Choroid plexus epithelial cell (primary cell): ENCODE measurements around the gene COL16A1.

ENCODE experiments used
- DNase-seq: peaks from one replicate; pipeline ENCODE4 v3.0.0-alpha.2; 2010; ENCODE audit warnings: low read depth
- H3K4me3 ChIP-seq: 2 replicates; pipeline ENCODE4 v1.5.1; 2011; ENCODE audit warnings: low read depth, mild to moderate bottlenecking, control low read depth, low read length, moderate library complexity
- TF ChIP-seq, protein P1 (sequence below): conservative IDR thresholded peaks from 2 replicates; pipeline ENCODE4 v1.5.1; 2011; ENCODE audit warnings: low read depth, mild to moderate bottlenecking, control low read depth, inconsistent platforms, low read length, moderate library complexity

COL16A1 gene

DNA sequence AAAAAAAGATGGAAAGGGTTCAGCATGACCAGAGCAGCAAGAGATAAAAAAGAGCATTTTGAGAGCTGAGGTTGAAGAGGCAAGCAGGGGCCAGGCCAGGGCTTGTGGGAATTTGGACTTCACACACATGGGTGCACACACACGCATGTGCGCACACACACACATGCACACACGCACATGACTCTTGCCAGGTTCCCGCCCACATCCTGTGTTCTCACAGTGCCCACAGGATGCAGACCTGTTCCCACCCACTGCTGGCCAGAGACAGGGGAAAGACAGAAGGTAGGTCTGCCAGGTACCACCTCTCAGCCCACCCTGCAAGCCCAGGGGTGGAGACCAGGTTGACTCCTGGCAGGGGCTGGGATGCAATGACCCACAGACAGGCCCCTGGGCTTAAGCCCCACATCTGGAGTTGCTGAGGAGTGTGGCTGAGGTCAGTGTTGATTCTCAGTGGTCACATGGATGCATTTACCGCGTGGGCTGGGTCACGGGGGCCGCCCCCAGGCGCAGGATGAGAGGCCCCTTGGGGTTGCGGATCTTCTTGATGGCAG, 4.4 kb downstream of the COL16A1 start:
- no peak overlapping the region for H3K4me3 ChIP-seq
- TF ChIP-seq, protein P1, sequence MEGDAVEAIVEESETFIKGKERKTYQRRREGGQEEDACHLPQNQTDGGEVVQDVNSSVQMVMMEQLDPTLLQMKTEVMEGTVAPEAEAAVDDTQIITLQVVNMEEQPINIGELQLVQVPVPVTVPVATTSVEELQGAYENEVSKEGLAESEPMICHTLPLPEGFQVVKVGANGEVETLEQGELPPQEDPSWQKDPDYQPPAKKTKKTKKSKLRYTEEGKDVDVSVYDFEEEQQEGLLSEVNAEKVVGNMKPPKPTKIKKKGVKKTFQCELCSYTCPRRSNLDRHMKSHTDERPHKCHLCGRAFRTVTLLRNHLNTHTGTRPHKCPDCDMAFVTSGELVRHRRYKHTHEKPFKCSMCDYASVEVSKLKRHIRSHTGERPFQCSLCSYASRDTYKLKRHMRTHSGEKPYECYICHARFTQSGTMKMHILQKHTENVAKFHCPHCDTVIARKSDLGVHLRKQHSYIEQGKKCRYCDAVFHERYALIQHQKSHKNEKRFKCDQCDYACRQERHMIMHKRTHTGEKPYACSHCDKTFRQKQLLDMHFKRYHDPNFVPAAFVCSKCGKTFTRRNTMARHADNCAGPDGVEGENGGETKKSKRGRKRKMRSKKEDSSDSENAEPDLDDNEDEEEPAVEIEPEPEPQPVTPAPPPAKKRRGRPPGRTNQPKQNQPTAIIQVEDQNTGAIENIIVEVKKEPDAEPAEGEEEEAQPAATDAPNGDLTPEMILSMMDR = no peak
- no peak for DNase-seq

GRCh38 chr1:31697369-31697984, 6.3 kb downstream of the COL16A1 start:
- TF ChIP-seq, protein P1 = no peak
- H3K4me3 ChIP-seq = no peak overlapping the region
- DNase-seq = no peak

DNA sequence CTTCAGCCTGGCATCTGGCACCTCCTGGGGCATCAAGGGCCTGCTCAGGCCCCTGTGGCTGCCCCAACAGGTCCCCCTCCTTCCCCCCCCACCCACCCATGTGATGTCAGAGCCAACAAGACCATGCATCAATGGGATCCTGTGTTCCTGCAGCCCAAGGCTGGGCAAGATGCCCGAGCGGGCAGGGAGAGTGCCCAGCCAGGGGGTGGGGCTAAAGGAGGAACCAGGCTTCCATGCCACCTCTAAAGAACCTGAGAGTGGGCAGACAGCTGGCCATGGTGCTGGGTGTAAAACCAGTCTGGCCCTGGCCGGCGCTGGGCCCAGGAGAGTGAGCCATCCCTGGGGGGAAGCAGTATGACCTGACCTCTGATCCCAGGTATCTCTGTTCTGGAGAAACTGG, 7.6 kb downstream of the COL16A1 start:
- no peak overlapping the region for H3K4me3 ChIP-seq
- no peak for DNase-seq
- TF ChIP-seq, protein P1 = no peak

GRCh38 chr1:31695327-31695726, 8.5 kb downstream of the COL16A1 start:
- no peak for DNase-seq
- no peak overlapping the region for H3K4me3 ChIP-seq
- TF ChIP-seq, protein P1 = no peak

GRCh38 chr1:31694964-31695313, 8.9 kb downstream of the COL16A1 start:
- no peak for DNase-seq
- TF ChIP-seq, protein P1 = no peak
- no peak overlapping the region for H3K4me3 ChIP-seq

GRCh38 chr1:31694069-31694963, 9.5 kb downstream of the COL16A1 start:
- no peak overlapping the region for H3K4me3 ChIP-seq
- TF ChIP-seq, protein P1 = peak; percentile 12
- DNase-seq = peak; percentile 41
